ENCODE measurements around the gene EFEMP1.

DNA sequence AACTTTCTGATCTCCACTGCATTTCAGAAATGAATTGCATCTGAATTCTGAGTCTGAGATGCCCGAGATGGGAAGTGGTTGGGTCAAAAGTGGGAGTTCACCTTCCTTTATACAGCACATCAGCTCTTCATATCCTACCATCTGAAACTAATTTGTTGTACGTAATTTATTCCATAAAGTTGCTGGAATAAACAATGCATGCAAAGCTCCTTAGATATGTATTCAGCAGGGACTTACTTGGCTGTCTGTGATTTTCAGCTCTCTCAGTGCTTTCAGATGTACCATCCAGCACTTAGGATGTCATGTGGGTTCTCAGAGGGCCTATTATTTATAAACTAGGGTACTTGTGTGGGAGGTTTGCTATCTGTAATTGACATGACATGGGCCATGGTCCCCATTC is 46.9 kb upstream of the EFEMP1 start:
- no peak for TF ChIP-seq POLR2A (IDR thresholded peaks at IDR 0.05; ENCODE audit: low read depth, low read length)
- no peak for TF ChIP-seq RCOR1 (conservative IDR thresholded peaks at IDR 0.05; ENCODE audit: low read depth, low read length)
- no peak for TF ChIP-seq TCF3 (IDR thresholded peaks at IDR 0.05; ENCODE audit: borderline replicate concordance, insufficient read depth, low read depth, low read length)
- no peak for TF ChIP-seq ZNF274 (IDR thresholded peaks at IDR 0.05; ENCODE audit: insufficient read depth, insufficient read length)
